Neural cell (in vitro differentiated cells): ENCODE data around the gene DNER. TPM values are rescaled to one million over a fixed set of nuclear protein-coding genes. Genes with fewer than 3 reads are reported as not detected.

Experiments used
- H2AFZ ChIP-seq: fragments of 200-600, 300-800 bp; sonication (generic), shearing (Covaris generic); 2 replicates; pipeline ENCODE4 v1.6.0; 2014; ENCODE audit warnings: low read depth, mild to moderate bottlenecking, antibody characterized with exemption, low read length, moderate library complexity
- H3F3A ChIP-seq: fragments of 200-600 bp; shearing (Covaris generic); 2 replicates; pipeline ENCODE4 v1.6.1; 2016; ENCODE audit warnings: mild to moderate bottlenecking, moderate library complexity, mixed read lengths, antibody characterized with exemption, low read length; ENCODE audit not compliant: insufficient read depth, poor library complexity, severe bottlenecking
- H3K27ac ChIP-seq: fragments of 200-600, 300-800 bp; sonication (generic), shearing (Covaris generic); 2 replicates; pipeline ENCODE4 v1.5.1; 2014; ENCODE audit warnings: mild to moderate bottlenecking, low read length, moderate library complexity
- H3K27me3 ChIP-seq: fragments of 300-800, 200-600 bp; sonication (generic), shearing (Covaris generic); 2 replicates; pipeline ENCODE4 v1.6.0; 2014; ENCODE audit warnings: mild to moderate bottlenecking, low read depth, low read length, moderate library complexity; ENCODE audit not compliant: insufficient read depth
- H3K36me3 ChIP-seq: fragments of 300-800, 200-600 bp; sonication (generic), shearing (Covaris generic); 2 replicates; pipeline ENCODE4 v1.5.1; 2014; ENCODE audit warnings: mild to moderate bottlenecking, antibody characterized with exemption, low read length, moderate library complexity; ENCODE audit not compliant: insufficient read depth
- H3K4me2 ChIP-seq: fragments of 300-800, 200-600 bp; sonication (generic), shearing (Covaris generic); 2 replicates; pipeline ENCODE4 v1.6.0; 2014; ENCODE audit warnings: mild to moderate bottlenecking, low read length
- H3K4me3 ChIP-seq: fragments of 300-800, 200-600 bp; sonication (generic), shearing (Covaris generic); 2 replicates; pipeline ENCODE4 v1.5.1; 2014; ENCODE audit warnings: mild to moderate bottlenecking, low read length, moderate library complexity
- H3K79me2 ChIP-seq: fragments of 200-600 bp; shearing (Covaris generic); replicated peaks from 2 replicates; pipeline ENCODE4 v1.6.0; 2014; ENCODE audit warnings: mild to moderate bottlenecking, low read length, moderate library complexity; ENCODE audit not compliant: insufficient read depth
- H3K9ac ChIP-seq: fragments of 300-800, 200-600 bp; sonication (generic), shearing (Covaris generic); 2 replicates; pipeline ENCODE4 v1.6.1; 2016; ENCODE audit warnings: mild to moderate bottlenecking, low read length, mixed read lengths
- H3K9me2 ChIP-seq: fragments of 200-600 bp; shearing (Covaris generic); 2 replicates; pipeline ENCODE4 v1.6.1; 2016; ENCODE audit warnings: mild to moderate bottlenecking, low read length, mixed read lengths; ENCODE audit not compliant: insufficient read depth
- H3K9me3 ChIP-seq: fragments of 200-600, 300-800 bp; sonication (generic), shearing (Covaris generic); 2 replicates; pipeline ENCODE4 v1.6.1; 2016; ENCODE audit warnings: mild to moderate bottlenecking, mixed run types, low read length, moderate library complexity, mixed read lengths
- H4K20me1 ChIP-seq: fragments of 200-600 bp; shearing (Covaris generic); 2 replicates; pipeline ENCODE4 v1.6.1; 2016; ENCODE audit warnings: mild to moderate bottlenecking, mixed run types; ENCODE audit not compliant: insufficient read depth
- EP300 ChIP-seq: fragments of 450-650 bp; conservative IDR thresholded peaks from 2 replicates; pipeline ENCODE4 v1.6.1; 2014; ENCODE audit warnings: antibody characterized with exemption, mild to moderate bottlenecking, moderate library complexity; ENCODE audit not compliant: poor library complexity, severe bottlenecking
- EZH2 ChIP-seq: fragments of 200-600, 300-800 bp; shearing (Covaris generic), sonication (generic); IDR thresholded peaks from 2 replicates; pipeline ENCODE4 v1.6.1; 2014; ENCODE audit warnings: antibody characterized with exemption, low read length, borderline replicate concordance, mild to moderate bottlenecking; ENCODE audit not compliant: insufficient read depth, poor library complexity, severe bottlenecking
- MXI1 ChIP-seq: fragments of 450-650 bp; conservative IDR thresholded peaks from 2 replicates; pipeline ENCODE4 v1.6.1; 2014; ENCODE audit warnings: antibody characterized with exemption, mild to moderate bottlenecking; ENCODE audit not compliant: poor library complexity, severe bottlenecking
- POLR2AphosphoS5 ChIP-seq: IDR thresholded peaks from 2 replicates; pipeline ENCODE4 v1.6.1; 2012
- RAD21 ChIP-seq: fragments of 450-650 bp; conservative IDR thresholded peaks from 2 replicates; pipeline ENCODE4 v1.6.1; 2014; ENCODE audit warnings: antibody characterized with exemption, mild to moderate bottlenecking, moderate library complexity
- SMC3 ChIP-seq: fragments of 450-650 bp; conservative IDR thresholded peaks from 2 replicates; pipeline ENCODE4 v1.6.1; 2014; ENCODE audit warnings: antibody characterized with exemption, mild to moderate bottlenecking, moderate library complexity; ENCODE audit not compliant: poor library complexity
- TAF1 ChIP-seq: IDR thresholded peaks from 2 replicates; pipeline ENCODE4 v1.6.1; 2012; ENCODE audit warnings: low read depth
- polyA plus RNA-seq: library from polyadenylated mRNA; depleted of rRNA; stranded (reverse); fragments of >200 nt; gene quantifications from 2 replicates; pipeline ENCODE4 v1.2.3, GENCODE V29; 2014
- TF ChIP-seq, protein P1 (sequence below): IDR thresholded peaks from 2 replicates; pipeline ENCODE4 v1.6.1; 2012; ENCODE audit warnings: borderline replicate concordance
- TF ChIP-seq, protein P2 (sequence below): fragments of 450-650 bp; IDR thresholded peaks from 2 replicates; pipeline ENCODE4 v1.5.1; 2014; ENCODE audit warnings: antibody characterized with exemption, mild to moderate bottlenecking, moderate library complexity; ENCODE audit not compliant: poor library complexity, severe bottlenecking

DNER gene
- polyA plus RNA-seq, 1 donor from 2014 or later: 310 TPM

DNA sequence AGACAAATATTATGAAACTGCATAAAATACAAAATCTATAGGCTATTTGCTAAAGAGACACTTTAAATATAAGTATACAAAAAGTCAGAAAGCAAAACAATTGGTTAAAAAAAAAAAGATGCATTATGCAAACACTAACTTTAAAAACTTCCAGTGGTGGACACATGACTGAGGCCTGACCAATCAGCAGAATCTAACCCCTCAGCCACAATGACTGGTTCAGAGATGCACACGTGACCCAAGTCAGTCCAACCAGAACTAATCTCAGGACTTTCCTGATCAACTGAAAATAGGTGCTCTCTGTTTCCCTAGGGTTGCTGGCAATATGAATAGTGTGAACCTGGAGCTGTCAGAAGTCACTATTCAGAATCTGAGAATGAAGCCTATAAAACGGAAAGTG is 22.7 kb downstream of the DNER start:
- no peak overlapping the region for H2AFZ ChIP-seq
- peaks cover 12% of the 10 kb centered on the region for H3K79me2 ChIP-seq
- H3F3A ChIP-seq: no peaks in the 10 kb centered on the region
- no peaks in the 10 kb centered on the region for H3K27me3 ChIP-seq
- no peaks in the 10 kb centered on the region for H3K36me3 ChIP-seq
- no peaks in the 10 kb centered on the region for H3K9me2 ChIP-seq
- no peak overlapping the region for H3K4me3 ChIP-seq
- H3K9ac ChIP-seq: no peak overlapping the region
- H3K9me3 ChIP-seq: no peaks in the 10 kb centered on the region
- no peak overlapping the region for H3K27ac ChIP-seq
- no peaks in the 10 kb centered on the region for H4K20me1 ChIP-seq
- H3K4me2 ChIP-seq: no peak overlapping the region
- TF ChIP-seq, protein P1, sequence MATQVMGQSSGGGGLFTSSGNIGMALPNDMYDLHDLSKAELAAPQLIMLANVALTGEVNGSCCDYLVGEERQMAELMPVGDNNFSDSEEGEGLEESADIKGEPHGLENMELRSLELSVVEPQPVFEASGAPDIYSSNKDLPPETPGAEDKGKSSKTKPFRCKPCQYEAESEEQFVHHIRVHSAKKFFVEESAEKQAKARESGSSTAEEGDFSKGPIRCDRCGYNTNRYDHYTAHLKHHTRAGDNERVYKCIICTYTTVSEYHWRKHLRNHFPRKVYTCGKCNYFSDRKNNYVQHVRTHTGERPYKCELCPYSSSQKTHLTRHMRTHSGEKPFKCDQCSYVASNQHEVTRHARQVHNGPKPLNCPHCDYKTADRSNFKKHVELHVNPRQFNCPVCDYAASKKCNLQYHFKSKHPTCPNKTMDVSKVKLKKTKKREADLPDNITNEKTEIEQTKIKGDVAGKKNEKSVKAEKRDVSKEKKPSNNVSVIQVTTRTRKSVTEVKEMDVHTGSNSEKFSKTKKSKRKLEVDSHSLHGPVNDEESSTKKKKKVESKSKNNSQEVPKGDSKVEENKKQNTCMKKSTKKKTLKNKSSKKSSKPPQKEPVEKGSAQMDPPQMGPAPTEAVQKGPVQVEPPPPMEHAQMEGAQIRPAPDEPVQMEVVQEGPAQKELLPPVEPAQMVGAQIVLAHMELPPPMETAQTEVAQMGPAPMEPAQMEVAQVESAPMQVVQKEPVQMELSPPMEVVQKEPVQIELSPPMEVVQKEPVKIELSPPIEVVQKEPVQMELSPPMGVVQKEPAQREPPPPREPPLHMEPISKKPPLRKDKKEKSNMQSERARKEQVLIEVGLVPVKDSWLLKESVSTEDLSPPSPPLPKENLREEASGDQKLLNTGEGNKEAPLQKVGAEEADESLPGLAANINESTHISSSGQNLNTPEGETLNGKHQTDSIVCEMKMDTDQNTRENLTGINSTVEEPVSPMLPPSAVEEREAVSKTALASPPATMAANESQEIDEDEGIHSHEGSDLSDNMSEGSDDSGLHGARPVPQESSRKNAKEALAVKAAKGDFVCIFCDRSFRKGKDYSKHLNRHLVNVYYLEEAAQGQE: no peak
- TF ChIP-seq, protein P2, sequence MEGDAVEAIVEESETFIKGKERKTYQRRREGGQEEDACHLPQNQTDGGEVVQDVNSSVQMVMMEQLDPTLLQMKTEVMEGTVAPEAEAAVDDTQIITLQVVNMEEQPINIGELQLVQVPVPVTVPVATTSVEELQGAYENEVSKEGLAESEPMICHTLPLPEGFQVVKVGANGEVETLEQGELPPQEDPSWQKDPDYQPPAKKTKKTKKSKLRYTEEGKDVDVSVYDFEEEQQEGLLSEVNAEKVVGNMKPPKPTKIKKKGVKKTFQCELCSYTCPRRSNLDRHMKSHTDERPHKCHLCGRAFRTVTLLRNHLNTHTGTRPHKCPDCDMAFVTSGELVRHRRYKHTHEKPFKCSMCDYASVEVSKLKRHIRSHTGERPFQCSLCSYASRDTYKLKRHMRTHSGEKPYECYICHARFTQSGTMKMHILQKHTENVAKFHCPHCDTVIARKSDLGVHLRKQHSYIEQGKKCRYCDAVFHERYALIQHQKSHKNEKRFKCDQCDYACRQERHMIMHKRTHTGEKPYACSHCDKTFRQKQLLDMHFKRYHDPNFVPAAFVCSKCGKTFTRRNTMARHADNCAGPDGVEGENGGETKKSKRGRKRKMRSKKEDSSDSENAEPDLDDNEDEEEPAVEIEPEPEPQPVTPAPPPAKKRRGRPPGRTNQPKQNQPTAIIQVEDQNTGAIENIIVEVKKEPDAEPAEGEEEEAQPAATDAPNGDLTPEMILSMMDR: no peak
- TF ChIP-seq POLR2AphosphoS5 (no peak), TAF1 (no peak), SMC3 (no peak), RAD21 (no peak), MXI1 (no peak), EP300 (no peak), EZH2 (no peak)

DNA sequence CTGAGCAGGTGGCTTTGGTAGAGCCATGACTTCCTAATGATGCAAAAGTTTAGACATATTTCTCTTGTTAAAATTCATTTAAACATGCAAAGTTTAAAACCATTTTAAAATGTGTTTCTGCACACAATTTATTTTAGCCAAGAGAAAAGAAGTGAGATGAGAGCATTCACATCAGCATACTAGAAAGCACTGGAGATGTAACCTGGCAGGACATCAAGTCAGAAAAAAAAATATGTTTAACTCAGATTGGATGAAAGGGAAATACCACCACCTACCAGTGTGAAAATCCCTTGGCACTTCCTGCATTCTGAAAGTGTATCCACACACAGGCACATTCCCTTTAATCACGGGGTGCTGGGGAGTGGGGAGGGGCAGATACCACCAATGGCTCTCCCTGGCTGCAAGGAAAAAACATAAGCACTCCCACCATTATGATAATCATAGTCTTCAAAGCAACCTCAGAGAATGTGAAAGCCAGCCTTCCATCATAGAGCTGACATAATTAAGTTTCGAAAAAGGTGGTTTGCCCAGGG is 25.0 kb downstream of the DNER start:
- no peaks in the 10 kb centered on the region for H3K27me3 ChIP-seq
- no peaks in the 10 kb centered on the region for H3K36me3 ChIP-seq

DNA sequence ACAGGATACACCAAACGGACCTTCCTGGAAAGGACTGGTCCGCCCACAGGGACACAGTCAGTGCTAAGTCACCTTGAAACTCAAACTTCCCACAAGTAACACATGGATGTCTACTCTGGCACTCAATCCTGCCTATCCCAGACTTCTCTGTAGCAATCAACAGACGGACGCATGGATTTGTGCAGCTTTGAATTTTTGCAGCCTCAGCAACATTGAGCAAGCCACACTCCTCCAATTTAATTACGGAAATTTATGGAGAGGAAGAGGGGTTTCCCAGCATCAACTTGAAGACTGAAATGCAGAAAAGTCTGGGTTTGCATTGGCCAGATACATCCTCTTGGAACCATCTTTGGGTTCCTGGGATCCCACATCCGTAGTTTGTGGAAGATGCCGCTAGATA is 26.2 kb downstream of the DNER start:
- H3K9me3 ChIP-seq: no peaks in the 10 kb centered on the region

More for the DNA sequence above, 25.0 kb downstream of the DNER start:
- no peak overlapping the region for H3K9ac ChIP-seq
- H3K4me3 ChIP-seq: no peak overlapping the region
- no peaks in the 10 kb centered on the region for H4K20me1 ChIP-seq
- H3K9me2 ChIP-seq: no peaks in the 10 kb centered on the region
- TF ChIP-seq POLR2AphosphoS5 (peak; percentile 48), RAD21 (no peak)
- no peaks in the 10 kb centered on the region for H3F3A ChIP-seq
- no peaks in the 10 kb centered on the region for H3K9me3 ChIP-seq
- H2AFZ ChIP-seq: no peak overlapping the region
- H3K27ac ChIP-seq: no peak overlapping the region
- H3K4me2 ChIP-seq: no peak overlapping the region
- H3K79me2 ChIP-seq: peaks cover 18% of the 10 kb centered on the region

More for the DNA sequence above, 26.2 kb downstream of the DNER start:
- no peaks in the 10 kb centered on the region for H3F3A ChIP-seq
- peaks cover 26% of the 10 kb centered on the region for H3K79me2 ChIP-seq
- no peak overlapping the region for H3K4me3 ChIP-seq
- H2AFZ ChIP-seq: no peak overlapping the region
- H3K27ac ChIP-seq: no peak overlapping the region
- H3K9ac ChIP-seq: no peak overlapping the region
- H3K27me3 ChIP-seq: no peaks in the 10 kb centered on the region
- no peak overlapping the region for H3K4me2 ChIP-seq
- no peaks in the 10 kb centered on the region for H4K20me1 ChIP-seq
- H3K36me3 ChIP-seq: no peaks in the 10 kb centered on the region
- no peaks in the 10 kb centered on the region for H3K9me2 ChIP-seq
- no peak for TF ChIP-seq RAD21
- TF ChIP-seq, protein P2: no peak
- no peak for TF ChIP-seq TAF1
- TF ChIP-seq MXI1: no peak
- TF ChIP-seq EZH2: no peak
- no peak for TF ChIP-seq POLR2AphosphoS5
- TF ChIP-seq EP300: no peak
- TF ChIP-seq, protein P1: no peak
- no peak for TF ChIP-seq SMC3
